Heart right ventricle (tissue), 16 donors: Measurements from ENCODE around the gene AQP1. TPM values are rescaled to one million over a fixed set of nuclear protein-coding genes. Genes with fewer than 3 reads are reported as not detected.
A peak's percentile ranks its signal among the peaks of the same experiment; 100 is the strongest.

ENCODE experiments used
- ATAC-seq, 8 donors: fragments of 200-7000 bp; cut with Tn5 transposase; one replicate each; pipeline ENCODE4 v1.9.1; 2020; ENCODE audit warnings: mild to moderate bottlenecking in 8 of 8, moderate library complexity in 8 of 8, moderate number of reproducible peaks in 1 of 8
- DNase-seq, 2 donors: peaks; one replicate each; pipeline ENCODE4 v3.0.0-alpha.2; 2020
- H3K27ac ChIP-seq, 10 donors: fragments of 200-600 bp; sonication (generic) in 2 of 10; one replicate each; pipeline versions ENCODE4 v1.5.0 to v1.8.0; 2020 to 2022; ENCODE audit warnings: mild to moderate bottlenecking in 3 of 10
- H3K27me3 ChIP-seq, 7 donors: fragments of 200-600 bp; one replicate each; pipeline ENCODE4 v1.8.0; 2021 to 2022; ENCODE audit warnings: mild to moderate bottlenecking in 2 of 7
- H3K36me3 ChIP-seq, 9 donors: fragments of 200-600 bp; sonication (generic) in 1 of 9; one replicate each; pipeline versions ENCODE4 v1.5.0 to v1.8.0; 2020 to 2022; ENCODE audit warnings: mild to moderate bottlenecking in 2 of 9
- H3K4me1 ChIP-seq, 9 donors: fragments of 200-600 bp; sonication (generic) in 1 of 9; one replicate each; pipeline versions ENCODE4 v1.5.0 to v1.8.0; 2020 to 2022; ENCODE audit warnings: mild to moderate bottlenecking in 4 of 9
- H3K4me3 ChIP-seq, 10 donors: fragments of 200-600 bp; sonication (generic) in 2 of 10; one replicate each; pipeline versions ENCODE4 v1.5.0 to v1.8.0; 2020 to 2022; ENCODE audit warnings: mild to moderate bottlenecking in 7 of 10, moderate library complexity in 2 of 10
- H3K9me3 ChIP-seq, 11 donors: fragments of 200-600 bp in 10 of 11; sonication (generic) in 2 of 11; one replicate each; pipeline versions ENCODE4 v1.5.0 to v1.8.0; 2013 to 2022; ENCODE audit warnings: mild to moderate bottlenecking in 2 of 11, control low read depth in 1 of 11, moderate library complexity in 1 of 11
- CTCF ChIP-seq, 9 donors: fragments of 200-600 bp; sonication (generic) in 2 of 9; IDR thresholded peaks; one replicate each; pipeline versions ENCODE4 v1.5.0 to v1.8.0; 2021 to 2022; ENCODE audit warnings: antibody characterized with exemption in 9 of 9, mild to moderate bottlenecking in 5 of 9, moderate library complexity in 1 of 9
- WGBS, 2 donors: extraction: QIAGEN DNeasy Blood & Tissue Kit; methylation state at CpG; one replicate each; pipeline ENCODE4 v1.1.7; 2013; ENCODE audit warnings: inconsistent platforms in 1 of 2; 5-methylcytosine and 5-hydroxymethylcytosine counted together
- intact Hi-C, 10 donors: fragments of 100-400 bp; cut with DNase I; formaldehyde crosslinking; loops; one replicate each; pipeline versions ENCODE4 v1.11.1 to v1.14.2; 2022
- polyA plus RNA-seq, 2 donors: library from polyadenylated mRNA; stranded (reverse); fragments of 200-250 nt; gene quantifications; one replicate each; pipeline ENCODE4 v1.2.3, GENCODE V29; 2013
- total RNA-seq, 10 donors: library from RNA; stranded (reverse); fragmentation: NEBNext Ultra II Directional in 3 of 10; extraction: Animal tissue kit (Norgen Biotek cat#: 25700) in 3 of 10; gene quantifications; one replicate each; pipeline versions ENCODE4 v1.2.1 to v1.2.4, GENCODE V29; 2021 to 2023
- donor health status: Arrhythmogenic right ventricular cardiomyopathy.
- donor health status: ischemic (EF 13 %, LVEDD 7.1; RV severe dilation, severe dysfunction).
- donor health status: healthy with polysubstance abuse.
- donor health status: DM: no; HTN: yes; CAD: no.
- donor health status: DM: no; HTN: no; CAD: no.
- donor health status: ischemic (EF 25% LVEDD 6.9; RV normal size, moderate dysfunction).
- donor health status: ischemic (EF 25% LVEDD 5.7; RV mildly dilated, moderate dysfunction).
- donor health status: healthy.
- donor health status: DM: yes; HTN: yes; CAD: no.
- donor health status: Ischemic cardiomyopathy.
- donor health status: ischemic (EF 35%, LVEDD 5.7; RV mildly dilated, moderate dysfunction).
- donor health status: nonischemic (EF 11% LVEDD 7.7; RV severe dilation, severe dysfunction).
- donor health status: DM: yes; HTN: yes; CAD: no.
- donor health status: PGD.
- donor health status: ischemic (EF 29% LVEDD 5.4; RV normal size, mild dysfunction).
- donor health status: nonischemic (EF 23%, LVEDD 6.1; RV moderate dilation, normal function).

Gene AQP1
- total and polyA plus RNA-seq, 12 donors: 101 to 274 (median 182) TPM

DNA sequence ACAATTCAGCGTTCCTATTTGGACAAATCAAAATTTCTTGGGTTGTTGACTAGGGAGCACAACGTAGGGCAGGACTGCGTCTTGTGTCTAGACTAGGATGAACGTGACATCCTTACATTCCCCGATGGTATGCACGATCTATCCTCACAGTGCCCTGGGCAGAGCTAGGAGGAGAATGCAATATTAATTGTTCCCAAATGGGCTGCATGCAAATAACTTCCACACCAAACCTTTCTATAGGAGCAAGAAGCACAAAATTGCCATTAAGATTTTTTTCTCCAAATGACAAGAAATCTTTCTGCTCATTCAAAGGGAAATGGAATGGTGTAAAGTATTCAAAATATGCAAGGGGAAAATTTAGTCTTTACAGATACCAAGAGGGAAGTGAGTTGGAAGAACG is 21.4 kb upstream of the AQP1 start:
- no peak overlapping the region for H3K27ac ChIP-seq
- ATAC-seq (no peak), DNase-seq (no peak)
- H3K4me3 ChIP-seq: no peak overlapping the region
- H3K9me3 ChIP-seq: no peaks in the 10 kb centered on the region
- intact Hi-C loops: no loop called here
- no peak for TF ChIP-seq CTCF (IDR thresholded peaks at IDR 0.05)
- no peaks in the 10 kb centered on the region for H3K27me3 ChIP-seq
- H3K4me1 ChIP-seq: peaks cover 16 to 67% (median 39%) of the 10 kb centered on the region in 9 donors
- WGBS, 2 donors: 97 to 98% methylated on average over 7 of the region's 7 CpGs
- no peaks in the 10 kb centered on the region for H3K36me3 ChIP-seq

DNA sequence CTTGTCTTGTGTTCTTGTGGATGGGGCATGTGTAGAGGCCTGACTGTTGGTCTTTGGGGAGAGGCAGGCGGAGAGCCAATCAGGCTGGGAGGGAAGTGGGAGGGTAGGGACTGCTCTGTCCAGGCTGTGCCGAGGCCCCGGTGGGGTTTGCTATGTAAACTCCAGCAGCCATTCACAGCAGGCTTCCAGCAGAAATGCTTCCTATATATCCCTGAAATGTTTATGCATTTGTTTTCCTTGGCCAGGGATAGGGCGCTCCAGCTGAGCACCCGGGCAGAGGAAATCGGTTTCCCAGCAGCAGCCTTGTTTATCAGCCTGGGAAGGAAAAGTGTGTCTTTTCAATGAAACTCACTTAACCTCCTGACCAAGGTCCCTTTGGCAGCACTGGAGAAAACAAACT is 18.3 kb upstream of the AQP1 start:
- Histone ChIP-seq H3K27me3 (no peaks in the 10 kb centered on the region), H3K9me3 (no peaks in the 10 kb centered on the region), H3K4me1 (peaks cover 16 to 74% (median 63%) of the 10 kb centered on the region in 9 donors), H3K27ac (peak overlapping the region in 9 of 10 donors; percentile 3 to 76 (median 63)), H3K36me3 (no peaks in the 10 kb centered on the region), H3K4me3 (no peak overlapping the region)
- 44 to 46% methylated on average over 6 of the region's 6 CpGs for WGBS, 2 donors
- intact Hi-C loops: no loop called here
- peak; percentile 65 to 68 for DNase-seq
- TF ChIP-seq CTCF (IDR thresholded peaks at IDR 0.05): no peak
- peak; percentile 44 to 81 (median 74) for ATAC-seq

- H3K4me3 ChIP-seq: no peak overlapping the region
- no peak for TF ChIP-seq CTCF (IDR thresholded peaks at IDR 0.05)
- peaks cover 16 to 74% (median 61%) of the 10 kb centered on the region in 9 donors for H3K4me1 ChIP-seq
- no peak for ATAC-seq
- H3K36me3 ChIP-seq: no peaks in the 10 kb centered on the region
- 29 to 79% methylated on average over 1 of the region's 1 CpG for WGBS, 2 donors
- intact Hi-C loops: no loop called here
- no peak for DNase-seq
- H3K9me3 ChIP-seq: no peaks in the 10 kb centered on the region
- H3K27ac ChIP-seq: peak overlapping the region in 9 of 10 donors; percentile 3 to 76 (median 63)
- no peaks in the 10 kb centered on the region for H3K27me3 ChIP-seq
These were observed 17.6 kb upstream of the AQP1 start for GRCh38 chr7:30894009-30894408.

DNA sequence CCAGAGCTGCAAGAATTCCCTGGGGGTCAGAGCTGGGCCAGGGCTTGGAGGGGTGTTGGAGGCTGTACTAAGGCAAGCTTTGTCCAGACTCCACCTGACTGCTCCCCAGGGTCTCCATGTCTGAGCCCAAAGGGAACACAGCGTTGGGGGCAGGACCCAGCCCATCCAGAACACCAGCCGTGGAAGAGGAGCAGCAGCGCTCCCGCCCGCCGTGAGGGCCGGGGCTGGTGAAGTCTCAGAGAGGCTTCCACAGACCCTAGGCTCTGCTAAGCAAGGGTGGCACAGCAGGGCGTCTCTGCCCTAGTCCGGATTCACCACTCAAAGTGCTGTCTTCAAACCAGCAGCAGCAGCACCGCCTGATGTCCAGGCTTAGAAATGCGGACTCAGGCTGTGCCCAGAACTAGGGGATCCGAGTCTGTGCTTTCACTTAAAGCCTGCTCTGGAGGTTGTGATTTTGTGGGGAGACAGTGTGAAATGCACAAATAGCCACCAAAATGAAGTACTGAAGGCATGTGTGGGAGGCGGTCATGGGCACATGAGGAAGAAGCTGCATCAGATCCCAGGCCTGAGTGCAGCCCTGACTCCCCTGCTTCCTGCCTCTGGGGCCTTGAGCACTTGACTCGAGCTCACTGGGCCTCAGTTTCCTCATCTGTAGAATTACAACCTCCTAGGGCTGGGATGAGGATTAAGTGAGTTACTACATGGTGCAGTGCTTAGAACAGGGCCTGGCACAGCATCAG is 16.6 kb upstream of the AQP1 start:
- TF ChIP-seq CTCF (IDR thresholded peaks at IDR 0.05): no peak
- no peak for DNase-seq
- no peaks in the 10 kb centered on the region for H3K27me3 ChIP-seq
- peaks cover 16 to 80% (median 69%) of the 10 kb centered on the region in 9 donors for H3K4me1 ChIP-seq
- 82 to 86% methylated on average over 14 of the region's 14 CpGs for WGBS, 2 donors
- no peaks in the 10 kb centered on the region for H3K9me3 ChIP-seq
- no peak overlapping the region for H3K4me3 ChIP-seq
- H3K36me3 ChIP-seq: no peaks in the 10 kb centered on the region
- H3K27ac ChIP-seq: peak overlapping the region in 6 of 10 donors; percentile 40 to 76 (median 66)
- ATAC-seq: no peak
- intact Hi-C loops: no loop called here
